ENCODE results near the gene MVB12B. TPM values are rescaled to one million over a fixed set of nuclear protein-coding genes. Genes with fewer than 3 reads are reported as not detected.

The MVB12B gene
- total and polyA plus RNA-seq, 2 of the 13 experiments (the other 11 are each of a cell fraction or from before 2014, with no cell fraction given) = 12.1 to 30.1 TPM

- TF ChIP-seq NFE2L1 (CRISPR knock-in tag; IDR thresholded peaks at IDR 0.05; ENCODE audit: borderline replicate concordance) (no peak), ZNF614 (CRISPR knock-in tag; IDR thresholded peaks at IDR 0.05; ENCODE audit: borderline replicate concordance) (0 out of 2 replicates have a peak, but pooled peaks have one; percentile 37), FOXK2 (IDR thresholded peaks at IDR 0.05) (no peak), TRIM24 (CRISPR knock-in tag; IDR thresholded peaks at IDR 0.05) (no peak), ZFP36 (IDR thresholded peaks at IDR 0.05; ENCODE audit: borderline replicate concordance, low read depth, low read length, partially characterized antibody) (no peak), SOX5 (CRISPR knock-in tag; IDR thresholded peaks at IDR 0.05; ENCODE audit: borderline replicate concordance) (peak; percentile 69; the same call in 1 of the 2 replicates), ZNF75D (CRISPR knock-in tag; IDR thresholded peaks at IDR 0.05; ENCODE audit: borderline replicate concordance) (no peak), ZNF276 (CRISPR knock-in tag; IDR thresholded peaks at IDR 0.05; ENCODE audit: low read depth) (no peak), ZBTB21 (CRISPR knock-in tag; IDR thresholded peaks at IDR 0.05) (no peak), ZKSCAN1 (IDR thresholded peaks at IDR 0.05; ENCODE audit: low read length) (peak; percentile 78; the same call in 1 of the 2 replicates), ZMAT5 (CRISPR knock-in tag; IDR thresholded peaks at IDR 0.05; ENCODE audit: borderline replicate concordance, low read depth) (no peak), ZNF367 (CRISPR knock-in tag; IDR thresholded peaks at IDR 0.05; ENCODE audit: borderline replicate concordance) (no peak), ZNF354B (CRISPR knock-in tag; IDR thresholded peaks at IDR 0.05) (no peak), ZNF205 (CRISPR knock-in tag; IDR thresholded peaks at IDR 0.05) (peak; percentile 31; the same call in 1 of the 2 replicates), GATAD1 (CRISPR knock-in tag; IDR thresholded peaks at IDR 0.05) (no peak), ZFP1 (CRISPR knock-in tag; IDR thresholded peaks at IDR 0.05) (no peak), E2F5 (CRISPR knock-in tag; conservative IDR thresholded peaks at IDR 0.05) (no peak), KIAA2018 (CRISPR knock-in tag; IDR thresholded peaks at IDR 0.05; ENCODE audit: borderline replicate concordance) (no peak), HNRNPLL (IDR thresholded peaks at IDR 0.05; ENCODE audit: low read depth, low read length, poor library complexity, severe bottlenecking) (no peak)
Measured at GRCh38 chr9:126376311-126377175, 49.9 kb downstream of the MVB12B start (continued).
